Stimulated activated CD8-positive, alpha-beta memory T cell treated with anti-CD3 and anti-CD28 coated beads, Interleukin-15, amount 100 ng/mL, for 24 hours (primary cell): ENCODE measurements around the gene KLHL12.
A peak's percentile ranks its signal among the peaks of the same experiment; 100 is the strongest.

Experiments
- DNase-seq: peaks from one replicate; pipeline ENCODE4 v3.0.0-alpha.2; 2020; ENCODE audit warnings: low read depth

The KLHL12 gene

GRCh38 chr1:202926581-202927491 lies at the start of gene KLHL12:
Gene KLHL12, minus strand, starts transcription at chr1:202927234. Its CDS starts 2,072 bp downstream, at chr1:202925162.
- DNase-seq: peak; percentile 88

GRCh38 chr1:202976633-202977032 lies 49.6 kb upstream of the KLHL12 start:
- DNase-seq: no peak

- DNase-seq: no peak
These were observed 47.8 kb upstream of the KLHL12 start for GRCh38 chr1:202974856-202975255.

GRCh38 chr1:202972046-202972445 lies 45.0 kb upstream of the KLHL12 start:
- no peak for DNase-seq

- no peak for DNase-seq
These were observed 41.9 kb upstream of the KLHL12 start for GRCh38 chr1:202968895-202969295.

- DNase-seq: no peak
These were observed 41.3 kb upstream of the KLHL12 start for GRCh38 chr1:202968351-202968750.

GRCh38 chr1:202967684-202968281 lies 40.7 kb upstream of the KLHL12 start:
- no peak for DNase-seq

GRCh38 chr1:202966006-202966898 lies 39.2 kb upstream of the KLHL12 start:
- DNase-seq: no peak

GRCh38 chr1:202965422-202965821 lies 38.4 kb upstream of the KLHL12 start:
- no peak for DNase-seq

GRCh38 chr1:202964791-202965410 lies 37.9 kb upstream of the KLHL12 start:
- DNase-seq: no peak

- no peak for DNase-seq
These were observed 34.3 kb upstream of the KLHL12 start for GRCh38 chr1:202961220-202961880.

- no peak for DNase-seq
These were observed 32.2 kb upstream of the KLHL12 start for GRCh38 chr1:202959276-202959620.

- DNase-seq: no peak
These were observed 31.7 kb upstream of the KLHL12 start for GRCh38 chr1:202958544-202959275.

GRCh38 chr1:202957733-202958543 lies 30.9 kb upstream of the KLHL12 start, which contains the start of gene ADIPOR1:
Gene ADIPOR1, minus strand, starts transcription at chr1:202958312. Its CDS starts 7,242 bp downstream, at chr1:202951070.
- DNase-seq: peak; percentile 84

GRCh38 chr1:202956969-202957368 lies 29.9 kb upstream of the KLHL12 start:
- DNase-seq: no peak

GRCh38 chr1:202954057-202954745 lies 27.2 kb upstream of the KLHL12 start:
- DNase-seq: no peak

GRCh38 chr1:202953392-202953791 lies 26.4 kb upstream of the KLHL12 start:
- DNase-seq: no peak

GRCh38 chr1:202952818-202953217 lies 25.8 kb upstream of the KLHL12 start:
- no peak for DNase-seq

- DNase-seq: no peak
These were observed 25.1 kb upstream of the KLHL12 start for GRCh38 chr1:202952099-202952498.
